HL-60 (cell line): ENCODE measurements around the gene DOK7.

Experiments used
- DNase-seq, 2 experiments: peaks; one replicate each; pipeline ENCODE4 v3.0.0-alpha.2; 2010 to 2020; ENCODE audit warnings: low read depth in 1 of 2, low spot score in 1 of 2
- H3K27ac ChIP-seq: fragments of 250-450 bp; sonication (Bioruptor Pico); replicated peaks from 2 replicates; pipeline ENCODE4 v1.5.1; 2020; ENCODE audit warnings: mild to moderate bottlenecking, moderate library complexity
- H3K27me3 ChIP-seq: fragments of 250-450 bp; sonication (Bioruptor Pico); 2 replicates; pipeline ENCODE4 v1.5.1; 2021; ENCODE audit warnings: mild to moderate bottlenecking, moderate library complexity; ENCODE audit not compliant: insufficient read depth, poor library complexity, severe bottlenecking
- H3K4me3 ChIP-seq: replicated peaks from 2 replicates; pipeline ENCODE4 v1.5.1; 2011; ENCODE audit warnings: mild to moderate bottlenecking, control low read depth, low read length; ENCODE audit not compliant: insufficient read depth
- GABPA ChIP-seq: IDR thresholded peaks from 2 replicates; pipeline ENCODE4 v1.6.1; 2012; ENCODE audit warnings: low read depth
- POLR2AphosphoS5 ChIP-seq: IDR thresholded peaks from 2 replicates; pipeline ENCODE4 v1.6.1; 2012; ENCODE audit warnings: low read depth
- REST ChIP-seq: IDR thresholded peaks from 2 replicates; pipeline ENCODE4 v1.6.1; 2012; ENCODE audit warnings: low read depth; ENCODE audit not compliant: insufficient replicate concordance
- SPI1 ChIP-seq: IDR thresholded peaks from 2 replicates; pipeline ENCODE4 v1.6.1; 2012; ENCODE audit warnings: low read depth, mild to moderate bottlenecking, borderline replicate concordance
- TF ChIP-seq, protein P1 (sequence below): IDR thresholded peaks from one replicate; pipeline ENCODE4 v1.5.1; 2011; ENCODE audit warnings: low read length, control low read depth, inconsistent platforms; ENCODE audit not compliant: insufficient read depth

The DOK7 gene

GRCh38 chr4:3516836-3517730, 54.0 kb downstream of the DOK7 start:
- TF ChIP-seq, protein P1, sequence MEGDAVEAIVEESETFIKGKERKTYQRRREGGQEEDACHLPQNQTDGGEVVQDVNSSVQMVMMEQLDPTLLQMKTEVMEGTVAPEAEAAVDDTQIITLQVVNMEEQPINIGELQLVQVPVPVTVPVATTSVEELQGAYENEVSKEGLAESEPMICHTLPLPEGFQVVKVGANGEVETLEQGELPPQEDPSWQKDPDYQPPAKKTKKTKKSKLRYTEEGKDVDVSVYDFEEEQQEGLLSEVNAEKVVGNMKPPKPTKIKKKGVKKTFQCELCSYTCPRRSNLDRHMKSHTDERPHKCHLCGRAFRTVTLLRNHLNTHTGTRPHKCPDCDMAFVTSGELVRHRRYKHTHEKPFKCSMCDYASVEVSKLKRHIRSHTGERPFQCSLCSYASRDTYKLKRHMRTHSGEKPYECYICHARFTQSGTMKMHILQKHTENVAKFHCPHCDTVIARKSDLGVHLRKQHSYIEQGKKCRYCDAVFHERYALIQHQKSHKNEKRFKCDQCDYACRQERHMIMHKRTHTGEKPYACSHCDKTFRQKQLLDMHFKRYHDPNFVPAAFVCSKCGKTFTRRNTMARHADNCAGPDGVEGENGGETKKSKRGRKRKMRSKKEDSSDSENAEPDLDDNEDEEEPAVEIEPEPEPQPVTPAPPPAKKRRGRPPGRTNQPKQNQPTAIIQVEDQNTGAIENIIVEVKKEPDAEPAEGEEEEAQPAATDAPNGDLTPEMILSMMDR: no peak
- TF ChIP-seq GABPA (no peak), REST (no peak), SPI1 (no peak), POLR2AphosphoS5 (no peak)

GRCh38 chr4:3517731-3518510, 54.8 kb downstream of the DOK7 start:
- DNase-seq: no peak
- Histone ChIP-seq H3K27ac (no peak overlapping the region), H3K27me3 (no peaks in the 10 kb centered on the region), H3K4me3 (no peak overlapping the region)
- TF ChIP-seq, protein P1: no peak
- TF ChIP-seq GABPA (no peak), POLR2AphosphoS5 (no peak), REST (no peak), SPI1 (no peak)

More at GRCh38 chr4:3516836-3517730, 54.0 kb downstream of the DOK7 start:
- H3K27ac ChIP-seq: no peak overlapping the region
- DNase-seq: no peak
- H3K27me3 ChIP-seq: no peaks in the 10 kb centered on the region
- no peak overlapping the region for H3K4me3 ChIP-seq

GRCh38 chr4:3518511-3518880, 55.4 kb downstream of the DOK7 start:
- TF ChIP-seq POLR2AphosphoS5 (no peak), GABPA (no peak), REST (no peak), SPI1 (no peak)
- TF ChIP-seq, protein P1: no peak
- DNase-seq: no peak
- Histone ChIP-seq H3K4me3 (no peak overlapping the region), H3K27me3 (no peaks in the 10 kb centered on the region), H3K27ac (no peak overlapping the region)
